GM12874 (cell line): ENCODE results near the gene CYBA.

ENCODE experiments used
- CTCF ChIP-seq: IDR thresholded peaks from 2 replicates; pipeline ENCODE4 v1.5.1; 2011; ENCODE audit warnings: low read depth, mild to moderate bottlenecking, control low read depth, low read length, moderate library complexity; ENCODE audit not compliant: insufficient read depth

The CYBA gene

GRCh38 chr16:88686062-88686438 is 35.2 kb upstream of the CYBA start:
- TF ChIP-seq CTCF, result no peak

DNA sequence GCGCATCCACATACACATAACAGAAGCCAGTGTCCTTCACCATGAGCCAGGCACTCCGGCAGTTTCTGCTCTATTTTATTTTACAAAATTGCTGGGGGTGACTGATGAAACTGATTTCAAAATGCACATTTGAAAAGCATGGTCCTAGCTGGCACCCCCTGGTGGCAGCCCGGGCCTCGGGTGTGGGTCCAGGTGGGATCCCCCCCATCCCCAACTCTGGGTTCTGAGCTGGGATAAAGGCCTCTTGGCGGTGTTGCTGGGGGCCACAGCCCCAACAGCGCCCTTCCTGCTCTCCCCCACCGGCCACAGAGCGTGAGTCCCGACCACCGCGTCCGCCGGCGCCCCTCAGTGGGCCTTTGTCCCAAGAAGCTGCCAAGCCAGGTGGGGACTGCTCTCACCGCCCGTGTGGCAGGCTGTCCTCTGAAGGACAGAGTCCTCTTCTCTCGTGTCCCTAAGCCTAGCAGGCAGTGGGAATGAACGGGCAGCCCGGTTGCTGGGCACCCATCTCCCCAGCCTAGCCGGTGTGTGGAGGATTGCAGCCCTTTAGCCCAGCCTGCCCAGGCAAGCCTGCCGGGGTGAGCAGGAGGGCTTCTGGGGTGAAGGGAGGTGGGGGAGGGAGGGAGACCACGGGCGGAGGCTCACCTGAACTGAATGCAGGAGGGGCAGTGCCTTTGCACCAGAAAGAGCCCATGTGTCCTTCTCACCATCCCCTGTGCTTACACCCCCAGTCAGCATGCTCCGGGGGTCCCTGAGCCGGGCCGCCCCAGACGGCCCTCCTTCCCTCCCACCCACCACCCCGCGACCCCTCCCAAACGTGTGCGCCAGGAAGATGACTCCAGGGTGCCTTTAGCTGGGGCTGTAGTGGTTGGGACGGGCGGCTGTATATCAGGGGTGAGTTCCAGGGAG is 34.6 kb upstream of the CYBA start:
- peak; percentile 82 for TF ChIP-seq CTCF

- TF ChIP-seq CTCF, result no peak
Observed at GRCh38 chr16:88684569-88685155, 33.8 kb upstream of the CYBA start.

- no peak for TF ChIP-seq CTCF
Observed at GRCh38 chr16:88681709-88682451, 31.0 kb upstream of the CYBA start.

GRCh38 chr16:88681084-88681680 is 30.3 kb upstream of the CYBA start:
- peak; percentile 78 for TF ChIP-seq CTCF

GRCh38 chr16:88680554-88681083 is 29.8 kb upstream of the CYBA start:
- TF ChIP-seq CTCF, result no peak
